ENCODE results near the gene PTPN3. TPM values are rescaled to one million over a fixed set of nuclear protein-coding genes. Genes with fewer than 3 reads are reported as not detected.
A peak's percentile ranks its signal among the peaks of the same experiment; 100 is the strongest.

Gene PTPN3
- total RNA-seq, 1 donor from 2014 or later: 2.4 TPM

GRCh38 chr9:109346904-109347303 is 151.2 kb downstream of the PTPN3 start:
- no peaks in the 10 kb centered on the region for H3K36me3 ChIP-seq
- Mint-ChIP-seq H3K4me3 (no peak overlapping the region), H3K27me3 (ENCODE audit: insufficient read depth, low read depth) (peaks cover 9% of the 10 kb centered on the region), H3K9me3 (no peaks in the 10 kb centered on the region), H3K27ac (no peak overlapping the region), H3K36me3 (no peaks in the 10 kb centered on the region), H3K4me1 (no peaks in the 10 kb centered on the region)
- no peak overlapping the region for H3K4me3 ChIP-seq
- no peaks in the 10 kb centered on the region for H3K27me3 ChIP-seq
- H3K9me3 ChIP-seq (ENCODE audit: low read depth): no peaks in the 10 kb centered on the region
- H3K9ac ChIP-seq: no peak overlapping the region
- H2AFZ ChIP-seq (replicated peaks): no peak overlapping the region
- peaks cover 5% of the 10 kb centered on the region for H3F3A ChIP-seq (ENCODE audit: low read depth)
- H3K79me2 ChIP-seq (ENCODE audit: low read depth): no peaks in the 10 kb centered on the region
- H3K27ac ChIP-seq: no peak overlapping the region
- H3K4me1 ChIP-seq: peaks cover 4% of the 10 kb centered on the region
- no peaks in the 10 kb centered on the region for H4K20me1 ChIP-seq (ENCODE audit: low read depth)
- H3K4me2 ChIP-seq: no peak overlapping the region
- TF ChIP-seq EZH2 (IDR thresholded peaks at IDR 0.05) (no peak), EZH2phosphoT487 (IDR thresholded peaks at IDR 0.05) (no peak), CTCF (IDR thresholded peaks at IDR 0.05) (no peak)
- DNase-seq (ENCODE audit: low spot score): no peak

GRCh38 chr9:109344866-109345265 is 153.2 kb downstream of the PTPN3 start:
- H3K4me1 Mint-ChIP-seq: no peaks in the 10 kb centered on the region
- peak overlapping the region; percentile 60 for H2AFZ ChIP-seq (replicated peaks)
- H3K9me3 ChIP-seq (ENCODE audit: low read depth): no peaks in the 10 kb centered on the region
- H3K4me3 ChIP-seq: no peak overlapping the region
- no peaks in the 10 kb centered on the region for H3K27me3 ChIP-seq
- DNase-seq (ENCODE audit: low spot score): no peak
- H3K27me3 Mint-ChIP-seq (ENCODE audit: insufficient read depth, low read depth): peaks cover 9% of the 10 kb centered on the region
- no peak overlapping the region for H3K27ac Mint-ChIP-seq
- peaks cover 4% of the 10 kb centered on the region for H3K4me1 ChIP-seq
- no peak overlapping the region for H3K4me3 Mint-ChIP-seq
- H3K36me3 ChIP-seq: no peaks in the 10 kb centered on the region
- H3K4me2 ChIP-seq: no peak overlapping the region
- TF ChIP-seq EZH2 (IDR thresholded peaks at IDR 0.05) (no peak), EZH2phosphoT487 (IDR thresholded peaks at IDR 0.05) (no peak), CTCF (IDR thresholded peaks at IDR 0.05) (no peak)
- peaks cover 2% of the 10 kb centered on the region for H3K9me3 Mint-ChIP-seq
- H3K9ac ChIP-seq: no peak overlapping the region
- peaks cover 5% of the 10 kb centered on the region for H3F3A ChIP-seq (ENCODE audit: low read depth)
- no peaks in the 10 kb centered on the region for H4K20me1 ChIP-seq (ENCODE audit: low read depth)
- no peak overlapping the region for H3K27ac ChIP-seq
- H3K79me2 ChIP-seq (ENCODE audit: low read depth): no peaks in the 10 kb centered on the region
- H3K36me3 Mint-ChIP-seq: no peaks in the 10 kb centered on the region

GRCh38 chr9:109342878-109343277 is 155.2 kb downstream of the PTPN3 start:
- no peaks in the 10 kb centered on the region for H4K20me1 ChIP-seq (ENCODE audit: low read depth)
- Mint-ChIP-seq H3K9me3 (peaks cover 2% of the 10 kb centered on the region), H3K27ac (no peak overlapping the region), H3K4me3 (no peak overlapping the region), H3K27me3 (ENCODE audit: insufficient read depth, low read depth) (peaks cover 12% of the 10 kb centered on the region), H3K4me1 (peaks cover under 1% of the 10 kb centered on the region), H3K36me3 (no peaks in the 10 kb centered on the region)
- no peak overlapping the region for H3K27ac ChIP-seq
- DNase-seq (ENCODE audit: low spot score): no peak
- no peak overlapping the region for H3K9ac ChIP-seq
- no peaks in the 10 kb centered on the region for H3K36me3 ChIP-seq
- no peaks in the 10 kb centered on the region for H3K79me2 ChIP-seq (ENCODE audit: low read depth)
- H2AFZ ChIP-seq (replicated peaks): peak overlapping the region; percentile 5
- TF ChIP-seq CTCF (IDR thresholded peaks at IDR 0.05): no peak
- no peak for TF ChIP-seq EZH2 (IDR thresholded peaks at IDR 0.05)
- no peak for TF ChIP-seq EZH2phosphoT487 (IDR thresholded peaks at IDR 0.05)
- no peaks in the 10 kb centered on the region for H3K9me3 ChIP-seq (ENCODE audit: low read depth)
- no peak overlapping the region for H3K4me2 ChIP-seq
- peaks cover 4% of the 10 kb centered on the region for H3K4me1 ChIP-seq
- peaks cover 5% of the 10 kb centered on the region for H3F3A ChIP-seq (ENCODE audit: low read depth)
- H3K4me3 ChIP-seq: no peak overlapping the region
- H3K27me3 ChIP-seq: no peaks in the 10 kb centered on the region
